Panc1 (cell line): ENCODE results near the gene BARX1. TPM values are rescaled to one million over a fixed set of nuclear protein-coding genes. Genes with fewer than 3 reads are reported as not detected.

ENCODE experiments used
- ATAC-seq: fragments of 200-7000 bp; cut with Tn5 transposase; 2 replicates; pipeline ENCODE4 v1.9.1; 2020; ENCODE audit warnings: mild to moderate bottlenecking, moderate library complexity
- BruUV-seq: library from RNA; stranded (reverse); fragments of 400-500 nt; replicated peaks from 2 replicates; lab custom pipeline; 2021; lab: Mats Ljungman, UMichigan
- CTCF ChIA-PET: fragments of 300-600 bp; sonication (Branson Sonifier 250); formaldehyde crosslinking; loops from one replicate; lab custom pipeline; 2022; ENCODE audit warnings: antibody characterized with exemption; lab: Charles Lee
- POLR2A ChIA-PET: fragments of 300-600 bp; sonication (Branson Sonifier 250); formaldehyde crosslinking; loops from one replicate; lab custom pipeline; 2022; ENCODE audit warnings: antibody characterized with exemption; lab: Charles Lee
- DNase-seq: peaks from one replicate; pipeline ENCODE4 v3.0.0-alpha.2; 2010; ENCODE audit warnings: low read depth, low spot score
- H3K27ac ChIP-seq: 2 replicates; pipeline ENCODE4 v1.5.1; 2011; ENCODE audit warnings: mild to moderate bottlenecking, low read length, inconsistent platforms
- H3K27me3 ChIP-seq: fragments of 200-500 bp; sonication (Bioruptor generic); 2 replicates; pipeline ENCODE4 v1.6.0; 2014; ENCODE audit warnings: low read length, inconsistent platforms; ENCODE audit not compliant: control insufficient read depth, insufficient read depth
- H3K36me3 ChIP-seq: fragments of 200-500 bp; sonication (Bioruptor generic); 2 replicates; pipeline ENCODE4 v1.5.1; 2014; ENCODE audit warnings: inconsistent platforms, mild to moderate bottlenecking, low read length, moderate library complexity; ENCODE audit not compliant: control insufficient read depth, insufficient read depth
- H3K4me1 ChIP-seq: 2 replicates; pipeline ENCODE4 v1.5.1; 2011; ENCODE audit warnings: inconsistent platforms, mild to moderate bottlenecking, low read length, moderate library complexity; ENCODE audit not compliant: control insufficient read depth, insufficient read depth
- H3K4me3 ChIP-seq, 2 experiments: 2 replicates each; pipeline ENCODE4 v1.5.1; 2011 to 2012; ENCODE audit warnings: low read depth in 2 of 2, low read length in 2 of 2, mild to moderate bottlenecking in 2 of 2, inconsistent platforms in 1 of 2, moderate library complexity in 1 of 2
- H3K9me3 ChIP-seq: fragments of 200-500 bp; sonication (Bioruptor generic); 2 replicates; pipeline ENCODE4 v1.5.1; 2014; ENCODE audit warnings: low read depth, mild to moderate bottlenecking, inconsistent platforms, low read length, moderate library complexity; ENCODE audit not compliant: control insufficient read depth, insufficient read depth
- CTCF ChIP-seq: fragments of 450-650 bp; IDR thresholded peaks from 2 replicates; pipeline ENCODE4 v1.5.1; 2017; ENCODE audit warnings: mild to moderate bottlenecking
- POLR2AphosphoS5 ChIP-seq: IDR thresholded peaks from 2 replicates; pipeline ENCODE4 v1.6.1; 2012; ENCODE audit warnings: mild to moderate bottlenecking, low read depth, low read length, moderate library complexity
- REST ChIP-seq, 2 experiments: IDR thresholded peaks; 2 replicates each; pipeline ENCODE4 v1.6.1; 2011 to 2012; ENCODE audit warnings: low read depth in 2 of 2, control low read depth in 1 of 2, low read length in 1 of 2, mild to moderate bottlenecking in 1 of 2, moderate library complexity in 1 of 2; ENCODE audit not compliant: insufficient read depth in 1 of 2
- SIN3A ChIP-seq: IDR thresholded peaks from 2 replicates; pipeline ENCODE4 v1.6.1; 2012; ENCODE audit warnings: low read depth, mild to moderate bottlenecking, low read length, moderate library complexity, borderline replicate concordance; ENCODE audit not compliant: insufficient read depth
- TCF7L2 ChIP-seq: IDR thresholded peaks from 2 replicates; pipeline ENCODE4 v1.6.1; 2011; ENCODE audit warnings: mild to moderate bottlenecking, low read depth, low read length, inconsistent platforms
- in situ Hi-C: cut with HindIII; loops from 2 replicates; pipeline ENCODE4 v1.10.0; 2016; ENCODE audit warnings: low sequenced_read_pairs, low pct_unique_long_range_greater_than_20kb
- intact Hi-C: fragments of 100-400 bp; cut with micrococcal nuclease; formaldehyde crosslinking; loops from one replicate; pipeline ENCODE4 v1.10.0; 2022; ENCODE audit not compliant: unreplicated experiment
- total RNA-seq: library from RNA; stranded (reverse); gene quantifications from one replicate; pipeline ENCODE4 v1.2.1, GENCODE V29; 2021; ENCODE audit not compliant: unreplicated experiment

Gene BARX1
- total RNA-seq, 1 experiment from 2014 or later, result 81.2 TPM

- intact Hi-C loops (no loop called here), in situ Hi-C loops (no loop called here)
- Histone ChIP-seq H3K4me1 (no peaks in the 10 kb centered on the region), H3K27ac (no peak overlapping the region), H3K9me3 (no peaks in the 10 kb centered on the region), H3K4me3 (no peak overlapping the region), H3K27me3 (no peaks in the 10 kb centered on the region), H3K36me3 (no peaks in the 10 kb centered on the region)
- no peak for ATAC-seq
- ChIA-PET POLR2A (interaction anchor here (0.5 kb wide), 1 partner anchor 30 kb away, joined by 15 read pairs; no protein-coding TSS in a partner anchor), CTCF (no interaction called here)
- BruUV-seq, result no TSS peak
- DNase-seq, result no peak
- TF ChIP-seq REST (IDR thresholded peaks at IDR 0.05; ENCODE audit: insufficient read depth in 1 of 2, low read depth in 2 of 2, low read length in 1 of 2), result no peak
- TF ChIP-seq TCF7L2, result no peak
- TF ChIP-seq POLR2AphosphoS5, result no peak
- TF ChIP-seq SIN3A, result no peak
- TF ChIP-seq CTCF, result no peak
These were observed 20.9 kb upstream of the BARX1 start for GRCh38 chr9:93976081-93976480.

- ATAC-seq (no peak), DNase-seq (no peak)
- intact Hi-C loops, result no loop called here
- POLR2A ChIA-PET, result no interaction called here
- CTCF ChIA-PET, result no interaction called here
- Histone ChIP-seq H3K36me3 (no peaks in the 10 kb centered on the region), H3K27me3 (no peaks in the 10 kb centered on the region), H3K27ac (no peak overlapping the region), H3K4me3 (no peak overlapping the region), H3K4me1 (no peaks in the 10 kb centered on the region), H3K9me3 (no peaks in the 10 kb centered on the region)
- no TSS peak for BruUV-seq
- in situ Hi-C loops, result no loop called here
- TF ChIP-seq CTCF (no peak), REST (IDR thresholded peaks at IDR 0.05; ENCODE audit: insufficient read depth in 1 of 2, low read depth in 2 of 2, low read length in 1 of 2) (no peak), POLR2AphosphoS5 (no peak), TCF7L2 (no peak), SIN3A (no peak)
These were observed 20.1 kb upstream of the BARX1 start for GRCh38 chr9:93975262-93975661.
